GM21723 (cell line): ENCODE measurements around the gene ZNF644.
A peak's percentile ranks its signal among the peaks of the same experiment; 100 is the strongest.

ENCODE experiments used
- ATAC-seq: cut with Tn5 transposase; IDR thresholded peaks from one replicate; pipeline ENCODE4 v1.9.1; 2021; ENCODE audit warnings: mild to moderate bottlenecking, moderate library complexity; ENCODE audit not compliant: unreplicated experiment

ZNF644 gene

GRCh38 chr1:91022518-91022929 lies 689 bp upstream of the ZNF644 start:
- no peak for ATAC-seq

DNA sequence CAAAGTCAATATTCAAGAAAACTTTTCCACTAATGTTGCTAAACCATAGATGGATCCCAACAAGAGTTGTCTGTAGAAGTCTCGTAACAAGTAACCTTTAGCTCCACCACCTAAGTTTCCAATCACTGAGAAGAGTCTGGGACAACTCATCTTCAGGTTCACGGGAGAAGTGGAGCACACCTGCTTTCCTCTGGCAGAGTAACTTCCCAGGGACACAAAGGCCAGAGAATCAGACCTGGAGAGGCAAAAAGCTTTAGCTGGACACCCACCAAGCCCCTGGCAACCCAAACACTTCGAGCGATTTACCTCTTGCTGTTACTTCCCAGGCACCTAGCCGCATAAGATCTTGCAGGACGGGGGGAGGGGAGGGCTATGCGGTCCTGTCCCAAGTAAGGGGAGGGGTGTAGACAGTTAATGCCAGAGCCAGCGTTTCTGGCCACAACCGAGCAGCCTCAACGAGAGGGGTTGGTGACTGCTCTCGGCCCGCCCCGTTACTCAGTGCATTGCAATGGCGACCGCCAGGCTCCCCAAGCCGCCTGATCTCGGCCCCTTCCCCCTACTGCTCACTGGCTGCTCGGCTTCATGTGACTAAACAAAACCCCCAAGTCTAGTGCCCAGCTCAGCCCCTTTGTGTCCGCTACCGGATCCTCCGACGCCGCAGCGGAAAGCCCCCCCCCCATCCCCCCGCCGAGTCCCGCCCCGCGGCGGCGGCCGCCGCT lies 709 bp downstream of the ZNF644 start:
- ATAC-seq = peak; percentile 47

- ATAC-seq = no peak
These were observed 1.3 kb downstream of the ZNF644 start for GRCh38 chr1:91020486-91020885.

DNA sequence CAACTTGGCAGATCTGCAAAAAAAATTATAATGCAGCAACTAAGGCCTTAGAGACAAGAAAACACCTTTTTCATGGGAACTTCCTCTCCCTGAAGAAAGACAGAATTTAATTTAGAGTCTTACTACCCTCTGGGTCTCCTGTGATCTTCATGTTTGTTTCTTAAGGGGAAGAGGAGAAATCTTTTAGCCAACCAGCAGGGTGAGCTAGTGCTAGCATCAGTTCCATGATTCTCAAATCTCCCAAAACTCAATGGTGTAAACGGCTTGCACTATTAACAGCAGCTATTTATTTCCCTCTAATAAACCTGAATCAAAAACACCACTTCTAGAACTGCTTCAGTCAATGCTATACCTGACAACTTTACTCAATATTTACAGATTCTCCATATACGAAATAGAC lies 3.8 kb downstream of the ZNF644 start:
- no peak for ATAC-seq

DNA sequence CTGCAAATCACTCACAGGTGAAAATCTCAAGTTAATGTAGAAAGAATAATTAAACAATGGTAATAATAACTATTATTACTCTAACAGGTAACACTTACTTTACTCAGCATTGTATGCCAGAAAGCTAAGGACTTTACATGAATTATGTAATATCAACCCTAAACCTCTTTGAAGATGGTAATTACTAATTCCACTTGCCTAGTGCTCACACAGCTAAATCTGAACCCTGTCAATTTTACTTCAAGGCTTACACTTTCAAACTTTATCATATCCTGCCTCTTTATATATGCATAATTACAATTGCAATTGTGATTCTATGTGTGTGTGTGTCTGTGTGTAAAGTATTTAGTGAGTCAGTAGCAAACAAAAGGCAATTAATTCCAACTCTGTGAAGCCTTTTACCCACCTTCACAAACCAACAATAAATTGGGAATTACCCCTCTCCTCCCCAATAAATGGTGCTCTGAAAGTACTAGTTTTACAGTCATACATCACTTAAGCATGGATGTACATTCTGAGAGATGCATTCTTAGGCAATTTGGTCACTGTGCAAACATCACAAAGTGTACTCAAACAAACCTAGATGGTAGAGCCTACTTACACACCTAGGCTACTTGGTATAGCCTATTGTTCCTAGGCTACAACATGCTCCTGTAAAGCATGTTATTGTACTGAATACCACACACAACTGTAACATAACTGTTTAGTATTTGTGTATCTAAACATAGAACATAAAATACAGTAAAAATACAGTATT lies 5.9 kb downstream of the ZNF644 start:
- ATAC-seq = no peak

- no peak for ATAC-seq
These were observed 6.5 kb downstream of the ZNF644 start for GRCh38 chr1:91015358-91015780.

GRCh38 chr1:91014475-91014874 lies 7.4 kb downstream of the ZNF644 start:
- no peak for ATAC-seq

- ATAC-seq = no peak
These were observed 8.5 kb downstream of the ZNF644 start for GRCh38 chr1:91013302-91013701.

DNA sequence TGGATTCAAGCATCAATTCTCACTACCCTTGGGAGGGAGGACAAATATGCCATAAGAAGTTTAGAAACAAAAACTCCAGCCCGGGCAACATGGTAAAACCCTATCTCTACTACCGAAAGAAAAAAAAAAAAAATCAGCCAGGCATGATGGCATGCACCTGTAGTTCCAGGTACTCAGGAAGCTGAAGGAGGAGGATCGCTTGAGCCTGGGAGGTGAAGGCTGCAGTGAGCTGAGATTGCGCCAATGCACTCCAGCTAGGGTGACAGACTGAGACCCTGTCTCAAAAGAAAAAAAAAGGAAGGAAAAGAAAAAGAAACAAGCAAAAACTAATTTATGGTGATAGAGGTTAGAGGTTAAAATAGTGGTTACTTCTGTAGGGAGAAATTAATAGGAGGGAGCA lies 9.6 kb downstream of the ZNF644 start:
- no peak for ATAC-seq

- ATAC-seq = no peak
These were observed 10.1 kb downstream of the ZNF644 start for GRCh38 chr1:91011726-91012125.

DNA sequence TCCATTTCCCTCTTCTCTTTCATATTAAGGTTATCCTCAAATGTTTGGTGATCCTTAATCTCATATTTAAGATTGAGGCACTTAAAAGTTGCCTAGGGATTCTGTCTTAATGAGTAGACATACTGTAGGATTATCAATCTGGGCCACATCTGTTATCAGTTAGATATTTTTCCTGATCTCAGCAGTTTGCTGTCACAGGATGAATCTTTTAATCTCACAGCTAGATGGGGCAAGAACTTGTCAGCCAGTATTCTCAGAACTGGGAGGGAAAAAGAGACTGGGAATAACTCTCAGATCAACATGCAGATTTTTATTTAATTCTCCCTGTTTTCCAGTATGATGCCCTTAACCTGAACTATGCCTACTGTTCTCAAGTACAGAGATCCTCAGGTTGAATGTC lies 14.0 kb downstream of the ZNF644 start:
- ATAC-seq = no peak

DNA sequence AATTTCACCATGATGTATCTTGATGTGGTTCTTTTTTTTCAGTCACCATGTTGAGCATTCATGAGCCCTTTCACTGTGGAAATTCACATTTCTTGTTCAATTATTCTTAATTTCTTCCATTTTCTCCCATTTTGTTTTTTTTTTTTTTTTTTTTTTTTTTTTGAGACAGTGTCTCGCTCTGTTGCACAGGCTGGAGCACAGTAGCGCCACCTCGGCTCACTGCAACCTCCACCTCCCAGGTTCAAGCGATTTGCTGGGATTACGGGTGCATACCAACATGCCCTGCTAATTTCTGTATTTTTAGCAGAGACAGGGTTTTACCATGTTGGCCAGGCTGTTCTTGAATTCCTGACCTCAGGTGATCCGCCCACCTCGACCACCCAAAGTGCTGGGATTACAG lies 14.7 kb downstream of the ZNF644 start:
- no peak for ATAC-seq

DNA sequence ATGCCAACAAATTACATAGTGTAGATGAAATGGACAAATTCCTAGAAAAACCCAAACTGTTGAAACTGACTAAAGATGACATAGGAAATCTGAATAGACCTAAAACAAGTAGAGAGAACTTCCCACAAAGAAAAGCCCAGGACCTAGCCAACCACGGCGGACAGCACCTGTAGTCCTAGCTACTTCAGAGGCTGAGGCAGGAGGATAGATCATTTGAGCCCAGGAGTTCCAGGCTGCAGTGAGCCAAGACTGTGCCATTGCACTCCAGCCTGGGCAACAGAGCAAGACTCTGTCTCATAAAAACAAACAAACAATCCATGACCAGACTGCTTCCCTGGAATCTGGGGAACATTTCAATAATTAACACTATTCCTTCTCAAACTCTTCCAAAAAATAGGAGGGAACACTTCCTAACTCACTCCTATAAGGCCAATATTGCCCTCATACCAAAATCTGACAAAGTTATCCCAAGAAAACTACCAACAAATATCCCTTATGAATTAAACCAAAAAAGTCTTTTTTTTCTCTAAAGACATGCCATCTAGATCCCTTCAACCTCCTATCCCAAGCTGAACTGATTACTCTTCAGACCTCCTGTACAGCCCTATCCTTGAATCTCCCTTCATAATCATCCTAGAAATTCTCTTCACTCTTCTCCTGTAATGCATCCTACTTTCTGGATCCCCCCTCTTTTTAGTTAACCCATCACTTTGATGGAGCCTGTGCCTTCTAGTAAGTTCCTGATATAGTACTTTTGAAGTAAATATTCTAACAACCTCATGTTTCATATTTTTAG lies 15.5 kb downstream of the ZNF644 start:
- ATAC-seq = no peak

DNA sequence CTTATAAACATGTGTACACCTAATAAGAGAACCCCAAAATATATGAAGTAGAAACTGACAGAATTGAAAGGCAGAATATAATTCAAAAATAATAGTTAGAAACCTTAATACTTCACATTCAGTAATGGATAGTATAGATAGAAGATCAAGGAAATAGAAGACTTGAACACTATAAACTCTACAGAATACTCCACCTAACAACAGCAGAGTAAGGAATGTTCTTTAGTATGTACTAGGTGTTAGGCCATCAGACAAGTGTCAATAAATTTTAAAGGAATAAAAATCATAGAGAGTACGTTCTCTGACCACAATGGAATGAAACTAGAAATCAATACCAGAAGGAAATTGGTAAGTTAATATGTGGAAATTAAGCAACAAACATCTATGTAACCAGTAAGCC lies 16.6 kb downstream of the ZNF644 start:
- no peak for ATAC-seq

GRCh38 chr1:91004145-91004544 lies 17.7 kb downstream of the ZNF644 start:
- ATAC-seq = no peak

GRCh38 chr1:90996742-90997413 lies 25.0 kb downstream of the ZNF644 start:
- no peak for ATAC-seq

GRCh38 chr1:90995311-90995894 lies 26.4 kb downstream of the ZNF644 start:
- no peak for ATAC-seq

DNA sequence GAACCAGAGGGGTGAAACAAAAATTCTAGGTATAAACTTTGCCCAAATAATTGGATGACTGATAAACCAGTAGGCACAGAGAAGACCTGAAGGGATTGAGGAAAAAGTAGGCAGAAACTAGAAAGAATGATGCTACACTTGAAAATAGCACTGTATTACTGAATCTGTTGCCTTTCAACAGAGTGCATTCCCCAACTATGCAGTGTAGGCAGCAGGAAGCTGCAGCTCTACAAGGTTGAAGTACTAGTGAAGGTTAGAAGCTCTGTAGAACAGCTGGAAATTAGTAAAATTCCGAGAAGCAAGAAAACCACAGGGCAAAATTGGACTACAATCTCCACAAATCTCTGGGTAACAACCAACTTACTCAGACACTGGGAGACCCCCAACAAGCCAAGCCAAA lies 27.4 kb downstream of the ZNF644 start:
- ATAC-seq = no peak

DNA sequence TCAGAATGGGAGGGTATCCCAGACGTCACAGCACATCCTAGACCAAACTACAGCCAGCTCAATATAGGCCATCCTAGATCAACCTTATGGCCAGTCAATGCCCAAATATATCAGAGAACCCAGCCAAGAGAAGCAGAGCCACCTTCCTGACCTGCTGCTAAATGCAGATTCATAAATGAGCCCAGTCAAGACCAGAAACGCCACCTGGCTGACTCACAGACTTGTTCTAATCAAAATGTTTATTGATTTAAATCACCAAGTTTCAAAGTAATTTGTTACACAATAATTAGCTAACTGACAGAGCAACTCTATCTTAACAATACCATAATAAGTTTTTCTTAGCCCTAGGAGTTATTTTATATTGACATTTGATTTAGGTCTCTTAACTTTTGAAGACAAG lies 28.6 kb downstream of the ZNF644 start:
- ATAC-seq = no peak

DNA sequence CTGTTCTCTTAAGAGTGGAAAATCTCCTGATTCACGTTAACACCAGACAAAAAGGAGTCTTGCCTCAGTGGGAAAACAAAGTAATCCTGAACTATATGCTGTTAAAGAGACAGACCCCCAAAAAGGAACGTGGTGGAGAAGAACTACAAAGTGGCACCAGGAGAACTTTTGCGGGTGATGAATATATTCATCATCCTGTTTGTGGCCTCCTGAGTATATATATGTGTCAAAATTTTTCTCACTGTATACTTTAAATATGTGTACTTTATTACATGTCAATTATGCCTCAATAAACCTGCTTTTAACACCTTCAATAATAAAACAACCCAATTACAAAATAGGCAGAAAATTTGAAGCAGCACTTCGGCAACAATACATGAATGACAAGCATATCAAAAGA lies 31.1 kb downstream of the ZNF644 start:
- no peak for ATAC-seq

- ATAC-seq = no peak
These were observed 31.8 kb downstream of the ZNF644 start for GRCh38 chr1:90989990-90990389.
